Measurements from ENCODE around the gene TOR2A. TPM values are rescaled to one million over a fixed set of nuclear protein-coding genes. Genes with fewer than 3 reads are reported as not detected.

The TOR2A gene
- total RNA-seq, 2 experiments from 2014 or later = 27.0 to 29.1 TPM

DNA sequence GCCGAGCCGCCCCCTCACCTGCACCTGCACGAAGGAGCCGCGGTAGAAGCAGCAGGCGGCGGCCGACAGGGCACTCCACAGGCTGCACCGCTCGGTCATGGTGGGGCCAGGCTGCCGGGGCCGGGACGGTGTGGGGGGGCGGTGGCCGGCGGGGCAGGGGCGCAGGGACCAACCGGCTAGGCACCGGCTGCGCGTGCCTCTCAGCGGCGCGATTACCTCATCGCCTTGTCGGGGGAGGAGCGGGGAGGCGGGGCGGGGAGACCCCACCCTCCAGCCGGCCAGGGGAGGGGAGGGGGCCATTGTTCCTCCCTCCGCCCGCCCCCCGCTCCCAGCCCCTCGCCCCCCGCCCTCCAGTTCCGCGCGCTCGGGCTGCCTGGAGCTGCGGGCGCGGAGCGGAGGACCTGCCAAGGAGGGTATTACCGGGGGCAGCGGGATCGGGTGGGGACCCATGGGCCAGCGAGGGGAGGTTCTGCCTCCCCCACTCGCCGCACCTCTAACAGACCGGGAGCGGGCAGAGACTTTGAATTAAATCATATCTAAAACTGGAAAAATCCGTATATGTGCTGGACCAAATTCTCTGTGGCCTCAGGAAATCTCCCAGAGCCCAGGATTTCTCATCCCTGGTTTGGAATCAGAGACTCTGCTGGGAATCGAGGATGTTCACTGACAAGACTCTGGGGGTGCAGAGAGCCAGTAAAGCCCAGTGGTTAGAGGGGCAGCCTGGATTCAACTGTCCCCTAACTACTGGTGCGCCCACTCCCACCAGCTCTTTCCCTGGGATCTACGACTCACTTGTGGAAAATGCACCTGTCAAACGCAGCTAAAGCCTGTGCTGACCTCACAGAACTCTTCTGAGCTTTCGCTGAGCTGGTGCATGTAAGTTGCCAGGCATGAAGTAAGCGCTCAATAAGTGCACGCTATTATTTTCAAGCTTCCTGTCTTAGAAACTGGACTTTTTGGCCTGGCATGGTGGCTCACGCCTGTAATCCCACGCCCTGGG is 20.3 kb upstream of the TOR2A start:
- Mint-ChIP-seq H3K27ac (no peak overlapping the region), H3K4me1 (ENCODE audit: low read depth) (peaks cover 4% of the 10 kb centered on the region), H3K9me3 (ENCODE audit: insufficient read depth) (no peaks in the 10 kb centered on the region), H3K27me3 (ENCODE audit: low read depth) (no peaks in the 10 kb centered on the region), H3K4me3 (no peak overlapping the region), H3K36me3 (ENCODE audit: low read depth) (peaks cover 40% of the 10 kb centered on the region)
- POLR2A ChIA-PET = no interaction called here
- CTCF ChIA-PET = interaction anchor here (1.0 kb wide), 1 partner anchor 15 kb away, joined by 3 read pairs; no protein-coding TSS in a partner anchor
- no peak for ATAC-seq
- DNase-seq = no peak

DNA sequence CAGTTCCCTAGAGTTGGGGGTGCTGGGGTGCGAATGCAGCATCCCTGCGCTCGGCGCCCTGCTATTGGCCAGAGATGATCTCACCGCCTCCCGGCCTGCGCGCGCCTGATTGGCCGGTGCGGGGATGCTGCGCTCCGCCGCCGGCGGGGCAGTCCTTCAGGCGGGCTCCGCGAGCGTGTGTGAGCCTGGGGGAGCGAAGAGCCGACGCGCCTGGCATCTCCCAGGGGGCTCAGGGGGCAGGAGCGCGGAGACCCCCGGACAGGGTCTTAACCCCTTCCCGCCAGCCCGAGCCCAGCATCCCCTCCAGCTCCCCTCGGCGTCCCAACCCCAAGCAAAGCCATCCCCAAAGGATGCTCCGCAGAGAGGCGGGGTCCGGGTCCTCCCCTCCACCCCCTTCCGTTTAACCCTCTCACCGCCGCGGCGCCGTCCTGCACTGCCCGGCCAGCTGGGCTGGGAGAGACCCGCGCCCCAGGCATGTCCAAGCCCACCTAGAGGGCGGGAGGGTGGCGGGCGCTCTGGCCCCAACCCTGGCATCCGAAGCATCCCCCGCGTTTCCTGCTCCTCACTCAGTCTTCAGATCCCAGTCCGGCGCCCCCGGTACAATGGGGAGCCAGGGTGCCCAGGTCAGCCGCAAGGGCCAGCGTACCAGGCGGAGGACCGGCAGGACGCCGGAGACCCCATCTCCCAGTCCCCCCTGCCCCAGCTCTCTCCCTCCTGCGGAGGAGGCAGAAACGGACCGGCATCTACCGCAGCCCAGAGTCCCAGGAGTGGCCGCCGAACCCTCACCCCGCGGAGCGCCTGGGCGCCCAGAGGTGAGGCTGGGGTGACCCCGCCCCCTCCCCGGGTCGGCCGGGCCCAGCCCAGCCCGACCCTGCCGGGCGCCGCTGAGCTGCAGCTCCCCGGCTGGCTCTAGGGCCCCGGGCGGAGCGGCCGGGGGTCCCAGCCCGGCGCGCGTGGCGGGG is 19.3 kb upstream of the TOR2A start:
- POLR2A ChIA-PET = no interaction called here
- no peak for DNase-seq

DNA sequence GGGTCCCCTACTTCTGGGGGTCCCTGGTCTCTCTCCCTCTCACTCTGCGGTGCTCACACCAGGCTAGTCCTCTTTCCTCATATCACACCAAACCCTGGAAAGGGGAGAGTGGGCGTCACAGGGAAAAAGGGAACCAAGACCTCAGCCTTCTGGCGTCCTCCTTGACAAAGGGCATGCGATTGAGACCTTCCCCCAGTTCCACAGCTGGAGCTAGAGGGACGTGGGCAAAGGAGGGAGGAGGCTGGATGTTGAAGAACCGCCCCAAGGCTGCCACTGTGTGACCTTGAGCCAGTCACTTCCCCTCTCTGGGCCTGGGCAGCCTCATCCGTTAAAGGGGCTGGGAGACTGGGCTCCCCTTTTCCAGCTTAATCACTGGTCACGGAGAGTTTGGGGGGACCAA is 18.5 kb upstream of the TOR2A start:
- H3K4me3 Mint-ChIP-seq = no peak overlapping the region
- peaks cover 6% of the 10 kb centered on the region for H3K4me1 Mint-ChIP-seq (ENCODE audit: low read depth)
- H3K27me3 Mint-ChIP-seq (ENCODE audit: low read depth) = no peaks in the 10 kb centered on the region
- CTCF ChIA-PET = interaction anchor here (1.1 kb wide), 1 partner anchor 19 kb away, joined by 3 read pairs; the partner anchor contains the start of gene TOR2A
- H3K27ac Mint-ChIP-seq = no peak overlapping the region
- POLR2A ChIA-PET = no interaction called here
- no peak for ATAC-seq
- peaks cover 44% of the 10 kb centered on the region for H3K36me3 Mint-ChIP-seq (ENCODE audit: low read depth)
- H3K9me3 Mint-ChIP-seq (ENCODE audit: insufficient read depth) = no peaks in the 10 kb centered on the region
- DNase-seq = no peak

More for the DNA sequence above, 19.3 kb upstream of the TOR2A start:
- no peaks in the 10 kb centered on the region for H3K9me3 Mint-ChIP-seq (ENCODE audit: insufficient read depth)
- peaks cover 4% of the 10 kb centered on the region for H3K4me1 Mint-ChIP-seq (ENCODE audit: low read depth)
- no peak overlapping the region for H3K27ac Mint-ChIP-seq
- CTCF ChIA-PET = no interaction called here
- no peak overlapping the region for H3K4me3 Mint-ChIP-seq
- H3K36me3 Mint-ChIP-seq (ENCODE audit: low read depth) = peaks cover 43% of the 10 kb centered on the region
- no peak for ATAC-seq
- H3K27me3 Mint-ChIP-seq (ENCODE audit: low read depth) = no peaks in the 10 kb centered on the region

DNA sequence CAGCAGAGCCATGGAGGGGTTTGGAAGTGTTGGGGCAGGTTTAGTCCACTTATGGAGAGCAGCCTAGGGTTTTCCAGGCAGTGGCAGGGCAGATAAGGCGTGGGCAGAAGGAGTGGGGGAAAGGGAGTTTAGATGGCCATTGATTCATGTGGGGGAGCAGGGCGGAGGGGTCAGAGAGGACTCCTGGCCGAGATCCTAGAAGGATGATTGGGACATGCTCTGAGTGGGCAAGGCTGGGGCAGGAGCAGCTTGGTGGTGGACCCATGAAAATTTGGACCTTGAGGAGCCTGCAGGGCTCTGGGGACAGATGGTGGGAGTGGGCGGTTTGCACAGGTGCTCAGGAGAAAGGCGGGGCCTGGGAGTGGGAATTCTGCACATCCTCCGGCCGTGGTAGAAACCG is 18.1 kb upstream of the TOR2A start:
- Mint-ChIP-seq H3K9me3 (ENCODE audit: insufficient read depth) (no peaks in the 10 kb centered on the region), H3K4me3 (no peak overlapping the region), H3K36me3 (ENCODE audit: low read depth) (peaks cover 46% of the 10 kb centered on the region), H3K27me3 (ENCODE audit: low read depth) (no peaks in the 10 kb centered on the region), H3K4me1 (ENCODE audit: low read depth) (peaks cover 9% of the 10 kb centered on the region), H3K27ac (peak overlapping the region; percentile 65)
- CTCF ChIA-PET = interaction anchor here (1.1 kb wide), 1 partner anchor 18 kb away, joined by 3 read pairs; the partner anchor contains the start of gene TOR2A
- no peak for ATAC-seq
- no peak for DNase-seq
- POLR2A ChIA-PET = interaction anchor here (0.6 kb wide), 1 partner anchor 17 kb away, joined by 3 read pairs; no protein-coding TSS in a partner anchor

DNA sequence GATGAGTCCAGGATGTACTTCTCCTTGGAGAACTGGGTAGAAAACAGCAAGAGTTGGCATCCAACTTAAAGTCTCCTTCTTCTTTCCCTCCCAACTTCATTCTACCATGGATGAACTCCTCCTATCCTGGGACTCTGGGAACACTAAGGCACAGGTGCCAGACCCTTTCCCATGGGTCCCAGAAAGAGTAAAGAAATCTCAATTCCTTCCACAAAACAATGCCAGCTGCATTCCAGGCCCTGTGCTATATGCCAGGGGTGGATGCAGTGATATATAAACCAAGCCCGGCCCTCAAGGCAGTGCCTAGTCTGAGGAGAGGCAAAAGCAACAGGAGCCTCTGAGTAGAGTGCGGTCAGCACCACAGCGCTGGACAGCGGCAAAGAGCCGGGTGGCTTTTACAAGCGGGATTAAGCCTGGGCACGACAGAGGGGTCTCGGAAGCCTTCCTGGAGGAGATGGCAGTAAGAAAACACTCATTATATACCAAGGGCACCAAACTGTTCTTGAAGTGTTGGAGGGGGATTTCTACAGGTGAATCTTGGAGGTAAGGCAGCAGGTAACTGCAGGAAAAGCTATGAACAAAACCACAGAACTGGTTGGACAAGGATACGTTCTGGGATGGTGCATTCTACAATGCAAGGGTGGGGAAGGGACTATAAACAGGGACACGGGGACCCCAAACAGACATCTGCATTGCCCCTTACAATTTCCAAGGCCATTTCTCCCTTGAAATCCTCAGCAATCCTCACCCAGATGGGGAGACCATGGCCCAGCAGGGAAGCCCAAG is 16.4 kb upstream of the TOR2A start:
- H3K27me3 Mint-ChIP-seq (ENCODE audit: low read depth) = no peaks in the 10 kb centered on the region
- CTCF ChIA-PET = no interaction called here
- POLR2A ChIA-PET = no interaction called here

DNA sequence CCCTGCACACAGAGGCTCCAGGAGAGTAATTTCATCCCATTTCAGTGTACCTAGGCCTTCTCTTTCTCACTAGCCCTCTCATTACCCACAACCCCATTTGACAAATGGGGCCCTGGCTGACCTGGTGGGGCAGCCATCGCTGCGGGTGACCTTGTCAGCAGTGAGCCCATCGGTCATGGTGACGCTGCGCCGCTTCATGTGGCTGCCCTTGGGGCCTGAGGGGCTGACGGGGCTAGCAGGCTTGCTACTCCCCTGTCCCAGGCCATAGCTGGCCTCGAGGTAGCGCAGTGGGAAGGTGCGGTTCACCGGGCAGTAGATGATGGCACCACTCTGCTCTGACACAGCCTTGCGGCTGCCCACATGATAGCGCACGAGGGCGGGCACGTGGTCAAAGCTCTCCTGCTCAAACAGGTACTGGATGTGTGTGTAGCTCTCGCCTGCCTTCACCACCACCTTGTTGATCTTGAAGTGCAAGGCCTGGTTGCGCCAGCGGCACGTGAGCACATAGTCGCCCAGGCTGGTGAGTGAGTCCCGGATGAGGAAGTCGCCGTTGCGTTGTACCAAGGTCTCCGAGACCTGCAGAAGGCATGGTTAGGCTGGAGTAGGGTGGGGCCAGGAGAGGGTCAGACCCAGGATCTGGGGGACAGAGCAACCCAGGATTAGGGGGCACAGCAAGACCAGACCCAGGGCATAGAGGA is 14.1 kb upstream of the TOR2A start:
- peaks cover 24% of the 10 kb centered on the region for H3K4me1 Mint-ChIP-seq (ENCODE audit: low read depth)
- no peak for DNase-seq
- ChIA-PET POLR2A (no interaction called here), CTCF (interaction anchor here (0.9 kb wide), 1 partner anchor 15 kb away, joined by 4 read pairs; the partner anchor contains the start of gene TOR2A)
- H3K27me3 Mint-ChIP-seq (ENCODE audit: low read depth) = no peaks in the 10 kb centered on the region
- H3K36me3 Mint-ChIP-seq (ENCODE audit: low read depth) = peaks cover 69% of the 10 kb centered on the region
- no peaks in the 10 kb centered on the region for H3K9me3 Mint-ChIP-seq (ENCODE audit: insufficient read depth)
- H3K27ac Mint-ChIP-seq = no peak overlapping the region
- no peak for ATAC-seq
- no peak overlapping the region for H3K4me3 Mint-ChIP-seq

More for the DNA sequence above, 16.4 kb upstream of the TOR2A start:
- no peak overlapping the region for H3K27ac Mint-ChIP-seq
- H3K4me1 Mint-ChIP-seq (ENCODE audit: low read depth) = peaks cover 24% of the 10 kb centered on the region
- ATAC-seq = no peak
- H3K36me3 Mint-ChIP-seq (ENCODE audit: low read depth) = peaks cover 54% of the 10 kb centered on the region
- DNase-seq = no peak
- H3K9me3 Mint-ChIP-seq (ENCODE audit: insufficient read depth) = no peaks in the 10 kb centered on the region
- no peak overlapping the region for H3K4me3 Mint-ChIP-seq

DNA sequence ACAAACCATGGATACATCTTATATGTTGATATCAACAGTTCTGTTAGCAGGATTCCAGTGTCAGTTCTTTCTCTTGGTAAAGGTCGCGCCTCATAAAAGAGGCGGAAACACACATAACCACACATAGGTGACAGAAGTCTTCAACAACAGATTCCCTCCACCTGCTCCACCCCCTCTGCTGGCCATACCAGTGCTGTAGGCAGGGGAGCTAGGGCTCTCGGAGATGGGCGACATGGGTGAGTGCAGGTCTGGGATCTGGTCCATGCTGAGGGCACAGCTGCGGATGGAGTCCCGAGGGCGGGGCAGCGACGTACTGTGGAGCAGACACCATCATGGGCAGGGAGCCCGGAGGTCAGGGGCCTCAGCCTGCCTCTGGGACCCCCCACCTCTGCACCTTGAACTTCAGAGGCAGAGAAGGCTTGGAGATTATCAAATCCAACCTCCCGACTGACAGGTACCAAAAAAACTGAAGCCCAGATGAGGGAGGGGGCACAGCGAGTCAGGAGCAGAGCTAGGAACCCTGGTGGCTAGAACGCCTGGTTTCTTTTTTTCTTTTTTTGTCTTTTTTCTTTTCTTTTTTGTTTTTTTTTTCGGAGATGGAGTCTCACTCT is 12.0 kb upstream of the TOR2A start:
- Mint-ChIP-seq H3K4me3 (peak overlapping the region; percentile 22), H3K9me3 (ENCODE audit: insufficient read depth) (no peaks in the 10 kb centered on the region), H3K4me1 (ENCODE audit: low read depth) (peaks cover 21% of the 10 kb centered on the region), H3K27ac (peak overlapping the region; percentile 76), H3K27me3 (ENCODE audit: low read depth) (no peaks in the 10 kb centered on the region), H3K36me3 (ENCODE audit: low read depth) (peaks cover 73% of the 10 kb centered on the region)
- ChIA-PET POLR2A (interaction anchor here (1.1 to 1.2 kb wide), 2 partner anchors 19 to 39 kb away, joined by 3 read pairs; no protein-coding TSS in a partner anchor), CTCF (interaction anchor here (0.7 to 1.5 kb wide), 4 partner anchors 12 to 174 kb away, joined by 3 to 5 read pairs (median 4); partner anchors contain the start of gene TOR2A)
- ATAC-seq (peak; percentile 83), DNase-seq (peak; percentile 62)

DNA sequence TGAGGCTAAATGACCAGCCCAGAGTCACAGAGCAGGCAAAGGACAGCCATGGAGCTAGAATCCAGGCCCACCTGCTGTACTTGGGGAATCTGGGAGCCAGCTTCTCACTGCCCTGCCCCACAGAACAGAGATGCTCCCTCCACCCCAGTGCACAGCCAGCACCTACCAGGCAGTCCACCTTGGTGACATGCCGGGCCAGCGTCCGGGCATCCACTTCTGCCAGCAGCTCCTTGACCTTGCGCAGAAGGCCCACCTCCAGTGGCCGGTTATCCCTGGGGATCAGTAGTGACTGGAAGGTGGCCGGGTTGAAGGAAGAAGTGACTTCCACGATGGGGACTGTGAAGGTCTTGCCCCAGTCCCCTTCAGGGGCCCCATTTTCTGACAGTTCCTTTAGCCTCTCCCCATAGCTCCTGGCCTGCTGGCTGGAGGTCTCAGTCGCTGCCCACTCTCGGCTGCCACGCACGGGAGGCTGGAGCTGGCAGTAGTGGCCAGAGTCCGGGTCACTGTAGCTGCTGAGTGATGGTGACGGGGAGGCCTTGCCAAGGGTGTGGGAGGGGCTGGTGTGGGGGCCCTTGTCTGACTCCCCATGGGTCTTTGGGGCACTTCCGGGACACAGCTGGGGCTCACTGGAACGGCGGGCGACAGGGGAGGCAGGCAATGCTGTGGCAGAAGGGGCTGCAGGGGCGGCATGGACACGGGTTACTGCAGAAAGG is 9.5 kb upstream of the TOR2A start:
- Mint-ChIP-seq H3K36me3 (ENCODE audit: low read depth) (peaks cover 67% of the 10 kb centered on the region), H3K4me3 (no peak overlapping the region), H3K9me3 (ENCODE audit: insufficient read depth) (no peaks in the 10 kb centered on the region), H3K4me1 (ENCODE audit: low read depth) (peaks cover 19% of the 10 kb centered on the region), H3K27ac (no peak overlapping the region), H3K27me3 (ENCODE audit: low read depth) (no peaks in the 10 kb centered on the region)
- DNase-seq (no peak), ATAC-seq (no peak)
- ChIA-PET POLR2A (interaction anchor here (1.0 to 2.5 kb wide), 6 partner anchors 9 to 171 kb away, joined by 3 to 12 read pairs (median 4); partner anchors contain the start of gene TOR2A), CTCF (interaction anchor here (3.2 to 4.4 kb wide), 2 partner anchors 10 to 125 kb away, joined by 16 to 22 read pairs; partner anchors contain the start of gene TOR2A)

DNA sequence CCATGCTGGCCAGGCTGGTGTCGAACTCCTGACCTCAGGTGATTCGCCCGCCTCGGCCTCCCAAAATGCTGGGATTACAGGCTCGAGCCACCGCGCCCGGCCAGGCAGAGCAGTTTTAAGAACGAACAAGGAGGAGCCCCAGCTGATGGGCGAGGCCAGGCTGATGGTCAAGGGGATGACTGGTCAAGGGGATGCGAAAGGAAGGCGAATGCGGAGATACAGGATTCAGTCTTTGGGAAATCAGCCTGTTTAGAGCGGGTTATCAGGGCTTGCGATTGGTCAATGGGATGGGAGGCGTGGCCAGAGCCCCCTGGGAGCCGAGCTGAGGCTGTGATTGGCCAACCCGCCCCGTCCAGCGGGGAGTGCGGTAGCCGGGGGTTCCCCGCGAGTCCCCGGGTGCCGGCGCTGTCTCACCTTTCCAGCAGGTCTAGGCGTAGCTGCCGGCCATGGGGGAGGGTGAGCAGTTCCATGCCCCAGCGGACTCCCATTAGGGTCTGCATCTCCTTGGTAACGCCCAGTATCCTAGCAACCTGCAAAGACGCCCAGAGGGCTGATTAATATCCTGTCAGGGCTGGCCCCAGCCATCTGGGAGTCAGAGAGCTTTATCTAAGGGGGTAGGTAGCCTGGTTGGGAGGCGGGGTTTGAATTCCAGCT is 7.5 kb upstream of the TOR2A start:
- Mint-ChIP-seq H3K9me3 (ENCODE audit: insufficient read depth) (no peaks in the 10 kb centered on the region), H3K27me3 (ENCODE audit: low read depth) (no peaks in the 10 kb centered on the region)
- POLR2A ChIA-PET = interaction anchor here (0.6 to 2.1 kb wide), 2 partner anchors 19 to 25 kb away, joined by 3 to 7 read pairs; no protein-coding TSS in a partner anchor

More for the DNA sequence above, 7.5 kb upstream of the TOR2A start:
- Mint-ChIP-seq H3K4me3 (no peak overlapping the region), H3K36me3 (ENCODE audit: low read depth) (peaks cover 63% of the 10 kb centered on the region), H3K27ac (no peak overlapping the region), H3K4me1 (ENCODE audit: low read depth) (peaks cover 9% of the 10 kb centered on the region)
- CTCF ChIA-PET = interaction anchor here (3.2 to 4.4 kb wide), 2 partner anchors 8 to 127 kb away, joined by 16 to 22 read pairs; partner anchors contain the start of gene TOR2A
- DNase-seq = no peak
- no peak for ATAC-seq
